HG02571 (cell line): ENCODE measurements around the gene UTP14C.
"Not testable (repeated sequence)": the region's sequence is repeated elsewhere in the genome, so short reads cannot be mapped to it uniquely, and the experiment has no call there.

ENCODE experiments used
- ATAC-seq: cut with Tn5 transposase; IDR thresholded peaks from one replicate; pipeline ENCODE4 v1.9.1; 2021; ENCODE audit warnings: mild to moderate bottlenecking, moderate library complexity; ENCODE audit not compliant: unreplicated experiment

The UTP14C gene, protein sequence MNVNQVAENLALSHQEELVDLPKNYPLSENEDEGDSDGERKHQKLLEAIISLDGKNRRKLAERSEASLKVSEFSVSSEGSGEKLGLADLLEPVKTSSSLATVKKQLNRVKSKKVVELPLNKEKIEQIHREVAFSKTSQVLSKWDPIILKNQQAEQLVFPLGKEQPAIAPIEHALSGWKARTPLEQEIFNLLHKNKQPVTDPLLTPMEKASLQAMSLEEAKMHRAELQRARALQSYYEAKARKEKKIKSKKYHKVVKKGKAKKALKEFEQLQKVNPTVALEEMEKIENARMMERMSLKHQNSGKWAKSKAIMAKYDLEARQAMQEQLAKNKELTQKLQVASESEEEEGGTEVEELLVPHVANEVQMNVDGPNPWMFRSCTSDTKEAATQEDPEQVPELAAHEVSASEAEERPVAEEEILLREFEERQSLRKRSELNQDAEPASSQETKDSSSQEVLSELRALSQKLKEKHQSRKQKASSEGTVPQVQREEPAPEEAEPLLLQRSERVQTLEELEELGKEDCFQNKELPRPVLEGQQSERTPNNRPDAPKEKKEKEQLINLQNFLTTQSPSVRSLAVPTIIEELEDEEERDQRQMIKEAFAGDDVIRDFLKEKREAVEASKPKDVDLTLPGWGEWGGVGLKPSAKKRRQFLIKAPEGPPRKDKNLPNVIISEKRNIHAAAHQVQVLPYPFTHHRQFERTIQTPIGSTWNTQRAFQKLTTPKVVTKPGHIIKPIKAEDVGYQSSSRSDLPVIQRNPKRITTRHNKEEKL

DNA sequence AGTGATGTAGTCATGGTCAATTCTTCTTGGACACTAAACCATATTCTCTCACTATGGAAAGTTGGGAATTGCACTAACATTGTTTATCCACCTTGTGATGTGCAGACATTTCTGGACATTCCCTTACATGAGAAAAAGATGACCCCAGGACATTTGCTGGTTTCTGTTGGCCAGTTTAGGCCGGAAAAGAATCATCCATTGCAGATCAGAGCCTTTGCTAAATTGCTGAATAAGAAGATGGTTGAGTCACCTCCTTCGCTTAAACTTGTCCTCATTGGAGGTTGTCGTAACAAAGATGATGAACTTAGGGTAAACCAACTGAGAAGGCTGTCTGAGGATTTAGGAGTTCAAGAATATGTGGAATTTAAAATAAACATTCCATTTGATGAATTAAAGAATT is at the start of gene UTP14C:
UTP14C (plus strand) TSS at position 211 of the 400 bp plus-strand sequence. CDS start 4,114 bp downstream, outside the sequence.
- ATAC-seq: no peak

- no peak for ATAC-seq
Observed at GRCh38 chr13:51976423-51976822, 48.1 kb upstream of the UTP14C start.

GRCh38 chr13:51976890-51977289 is 47.6 kb upstream of the UTP14C start:
- ATAC-seq: no peak

DNA sequence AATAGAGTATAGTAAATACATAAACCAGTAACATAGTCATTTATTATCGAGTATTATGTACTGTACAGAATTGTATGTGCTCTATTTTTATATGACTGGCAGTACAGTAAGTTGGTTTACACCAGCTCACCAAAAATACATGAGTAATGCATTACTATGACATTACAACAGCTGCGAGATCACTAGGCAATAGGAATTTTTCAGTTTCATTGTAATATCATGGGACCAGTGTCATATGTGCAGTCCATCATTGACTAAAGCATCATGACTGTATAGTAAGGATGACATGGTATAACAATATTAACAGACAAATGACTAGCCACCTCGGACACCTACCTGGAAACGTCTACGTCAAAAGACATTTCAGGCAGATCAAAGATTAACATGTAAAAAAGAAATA is 46.9 kb upstream of the UTP14C start:
- no peak for ATAC-seq

DNA sequence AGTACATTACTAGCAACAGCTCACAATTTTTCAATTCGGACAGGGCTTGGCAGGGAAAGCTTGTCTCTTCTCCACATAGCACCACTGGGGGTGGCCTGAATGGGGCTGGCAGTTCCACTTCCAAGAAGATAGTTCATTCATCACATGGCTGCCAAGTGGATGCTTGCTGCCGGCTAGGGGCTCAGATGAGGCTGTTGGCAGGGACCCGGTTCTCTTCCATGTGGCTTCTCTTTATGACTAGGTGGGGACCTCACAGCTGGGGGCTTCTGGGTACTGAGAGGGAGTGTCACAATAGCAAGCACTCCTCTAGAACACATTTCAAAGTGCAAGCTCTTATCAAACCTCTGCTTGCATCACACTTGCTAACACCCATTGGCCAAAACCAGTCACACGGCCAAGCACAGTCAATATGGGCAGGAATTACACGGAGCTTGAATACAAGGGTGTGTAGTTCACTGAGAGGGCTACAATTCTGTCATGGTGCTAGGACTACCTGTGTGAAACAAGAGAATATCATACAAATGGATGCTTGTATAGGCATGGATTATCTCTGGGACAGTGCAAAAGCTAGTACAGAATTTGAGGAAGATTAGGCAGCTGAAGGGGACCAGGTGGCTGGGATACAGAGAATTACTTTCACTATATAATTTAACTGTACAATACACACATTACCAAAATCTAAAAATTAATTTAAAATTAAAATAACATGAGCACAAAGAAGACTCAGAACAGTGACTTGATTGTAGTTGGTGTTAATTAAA is 45.5 kb upstream of the UTP14C start:
- ATAC-seq: no peak

- ATAC-seq: no peak
Observed at GRCh38 chr13:51980908-51981307, 43.6 kb upstream of the UTP14C start.

DNA sequence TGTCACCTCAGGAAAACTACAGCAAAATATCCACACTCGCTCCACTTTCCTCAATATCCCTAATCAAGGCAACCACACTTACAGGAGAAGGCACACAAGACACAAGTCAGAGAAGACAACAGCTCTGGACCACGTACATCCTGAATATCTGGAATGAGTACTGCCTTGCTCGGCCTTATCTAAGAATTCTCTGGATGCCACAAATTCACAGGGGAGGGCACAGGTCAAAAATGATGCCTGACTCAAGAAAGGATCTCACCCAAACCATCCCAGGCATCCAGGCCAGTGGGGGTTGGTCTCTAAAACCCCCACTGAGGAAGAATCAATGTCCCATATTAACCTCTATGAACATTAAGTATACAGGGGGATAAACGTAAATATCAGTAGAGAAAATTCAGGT is 43.1 kb upstream of the UTP14C start:
- ATAC-seq: no peak

- not testable (repeated sequence) for ATAC-seq
Observed at GRCh38 chr13:51983292-51983691, 41.2 kb upstream of the UTP14C start.

GRCh38 chr13:51984904-51985303 is 39.6 kb upstream of the UTP14C start:
- not testable (repeated sequence) for ATAC-seq

- no peak for ATAC-seq
Observed at GRCh38 chr13:51988988-51989618, 35.4 kb upstream of the UTP14C start.

- ATAC-seq: no peak
Observed at GRCh38 chr13:51993713-51994112, 30.8 kb upstream of the UTP14C start.

- ATAC-seq: no peak
Observed at GRCh38 chr13:51995677-51996551, 28.6 kb upstream of the UTP14C start.

DNA sequence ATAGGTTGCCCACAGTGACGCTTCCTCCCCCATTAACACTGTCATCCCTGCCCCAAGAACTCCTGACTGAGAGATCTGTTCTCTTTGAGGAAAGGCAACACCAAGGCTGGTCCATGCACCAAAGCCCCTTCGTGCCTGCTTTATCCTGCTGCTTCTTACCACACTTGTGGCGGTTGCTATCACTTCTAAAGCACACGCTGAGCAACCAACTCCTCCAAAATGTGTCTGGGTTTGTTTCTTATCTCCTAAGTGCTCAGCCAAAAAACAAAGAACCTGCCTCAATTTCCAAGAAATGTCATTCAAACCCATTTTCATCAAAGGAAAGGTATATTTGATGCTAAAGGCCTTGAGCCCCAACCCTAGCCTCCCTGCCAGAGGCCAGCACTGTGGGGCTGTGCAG is 27.9 kb upstream of the UTP14C start:
- no peak for ATAC-seq

GRCh38 chr13:51997186-51997585 is 27.3 kb upstream of the UTP14C start:
- no peak for ATAC-seq

- ATAC-seq: no peak
Observed at GRCh38 chr13:51997641-51998330, 26.7 kb upstream of the UTP14C start.

- ATAC-seq: no peak
Observed at GRCh38 chr13:51998723-51999509, 25.6 kb upstream of the UTP14C start.

DNA sequence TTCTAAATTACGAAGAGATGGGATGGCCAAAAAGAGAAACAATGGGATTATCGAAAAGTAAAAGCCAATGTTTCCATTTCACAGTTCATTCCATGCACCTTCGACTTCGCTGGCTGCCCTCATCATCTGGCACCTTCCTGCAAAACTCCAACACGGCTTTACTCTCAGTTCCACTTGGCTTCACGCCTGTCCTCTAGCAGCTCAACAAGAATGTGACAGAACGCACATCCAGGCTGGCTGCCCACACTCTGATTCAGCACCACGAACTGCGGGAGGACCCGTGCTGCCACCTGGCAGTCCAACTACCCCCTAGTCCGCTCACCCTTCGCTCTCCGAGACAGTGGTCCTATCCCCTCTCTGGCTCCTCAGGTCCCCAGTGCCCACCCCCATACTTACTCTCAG is 25.0 kb upstream of the UTP14C start:
- no peak for ATAC-seq

GRCh38 chr13:51999921-52000320 is 24.6 kb upstream of the UTP14C start:
- ATAC-seq: no peak
